ENCODE measurements around the gene KPNA1. TPM values are rescaled to one million over a fixed set of nuclear protein-coding genes. Genes with fewer than 3 reads are reported as not detected.

The KPNA1 gene
- polyA plus RNA-seq, 3 donors, result 18.0 to 41.2 (median 38.5) TPM

GRCh38 chr3:122410639-122411038, 104.1 kb downstream of the KPNA1 start:
- Histone ChIP-seq H3K4me3 (replicated peaks in 1 of 3; ENCODE audit: low read depth in 2 of 3, low read length in 3 of 3) (no peak overlapping the region), H3K4me1 (ENCODE audit: control insufficient read depth in 1 of 2, insufficient read depth in 2 of 2, low read length in 2 of 2) (peaks cover 31 to 36% of the 10 kb centered on the region in 2 donors), H3K9ac (ENCODE audit: insufficient read depth, low read length, poor library complexity, severe bottlenecking) (no peak overlapping the region), H3K36me3 (replicated peaks in 1 of 2; ENCODE audit: control insufficient read depth in 1 of 2, insufficient read depth in 2 of 2, low read length in 2 of 2) (peaks cover 4 to 25% of the 10 kb centered on the region in 2 donors), H3K79me2 (ENCODE audit: insufficient read depth, low read length) (peaks cover 54% of the 10 kb centered on the region), H3K27ac (ENCODE audit: low read depth in 1 of 2, low read length in 2 of 2) (peak overlapping the region in 1 of 2 donors; percentile 93), H4K20me1 (ENCODE audit: insufficient read depth, low read length) (no peaks in the 10 kb centered on the region), H3K27me3 (ENCODE audit: control insufficient read depth in 2 of 2, insufficient read depth in 2 of 2, low read length in 2 of 2) (no peaks in the 10 kb centered on the region), H2AFZ (ENCODE audit: insufficient read depth, low read depth, low read length, poor library complexity, severe bottlenecking) (no peak overlapping the region), H3K9me3 (replicated peaks in 1 of 2; ENCODE audit: control insufficient read depth in 1 of 2, insufficient read depth in 1 of 2, low read length in 2 of 2) (no peaks in the 10 kb centered on the region), H3K4me2 (replicated peaks; ENCODE audit: extremely low read depth, low read length, poor library complexity, severe bottlenecking) (no peak overlapping the region)
- no CpG with 5 or more reads among the region's 6 CpGs for WGBS (ENCODE audit: insufficient coverage)
- DNase-seq, result no peak
- intact Hi-C loops (cut with micrococcal nuclease), result loop anchor here (10.0 kb wide), 2 partner anchors 104 to 866 kb away; partner anchors contain the start of genes POLQ (in 2 of the 2) and KPNA1 (in 1 of the 2)
- Mint-ChIP-seq H3K27me3 (ENCODE audit: low read depth in 3 of 3) (no peaks in the 10 kb centered on the region), H3K4me3 (no peak overlapping the region), H3K36me3 (peaks cover 12 to 30% of the 10 kb centered on the region in 2 donors), H3K4me1 (peaks cover 49% of the 10 kb centered on the region), H3K27ac (no peak overlapping the region), H3K9me3 (peaks cover 0 to 2% (median 0%) of the 10 kb centered on the region in 7 donors)
- no peak for TF ChIP-seq CTCF (IDR thresholded peaks at IDR 0.05)

- H2AFZ ChIP-seq (ENCODE audit: insufficient read depth, low read depth, low read length, poor library complexity, severe bottlenecking), result peak overlapping the region; percentile 86
- no peaks in the 10 kb centered on the region for H3K27me3 Mint-ChIP-seq (ENCODE audit: low read depth in 3 of 3)
- no peaks in the 10 kb centered on the region for H3K9me3 ChIP-seq (replicated peaks in 1 of 2; ENCODE audit: control insufficient read depth in 1 of 2, insufficient read depth in 1 of 2, low read length in 2 of 2)
- no peaks in the 10 kb centered on the region for H4K20me1 ChIP-seq (ENCODE audit: insufficient read depth, low read length)
- WGBS (ENCODE audit: insufficient coverage), result no CpG with 5 or more reads among the region's 4 CpGs
- no peaks in the 10 kb centered on the region for H3K27me3 ChIP-seq (ENCODE audit: control insufficient read depth in 2 of 2, insufficient read depth in 2 of 2, low read length in 2 of 2)
- intact Hi-C loops (cut with micrococcal nuclease), result loop anchor here (10.0 kb wide), 2 partner anchors 105 to 865 kb away; partner anchors contain the start of genes POLQ (in 2 of the 2) and KPNA1 (in 1 of the 2)
- H3K9ac ChIP-seq (ENCODE audit: insufficient read depth, low read length, poor library complexity, severe bottlenecking), result no peak overlapping the region
- H3K4me3 ChIP-seq (replicated peaks in 1 of 3; ENCODE audit: low read depth in 2 of 3, low read length in 3 of 3), result peak overlapping the region in 1 of 3 experiments; percentile 72
- peak overlapping the region in 5 of 7 donors; percentile 70 to 99 (median 92) for H3K27ac Mint-ChIP-seq
- DNase-seq, result no peak
- peaks cover 4 to 28% of the 10 kb centered on the region in 2 donors for H3K36me3 ChIP-seq (replicated peaks in 1 of 2; ENCODE audit: control insufficient read depth in 1 of 2, insufficient read depth in 2 of 2, low read length in 2 of 2)
- peaks cover 46% of the 10 kb centered on the region for H3K4me1 Mint-ChIP-seq
- H3K9me3 Mint-ChIP-seq, result peaks cover 0 to 2% (median 0%) of the 10 kb centered on the region in 7 donors
- H3K4me1 ChIP-seq (ENCODE audit: control insufficient read depth in 1 of 2, insufficient read depth in 2 of 2, low read length in 2 of 2), result peaks cover 27 to 31% of the 10 kb centered on the region in 2 donors
- peaks cover 14 to 31% of the 10 kb centered on the region in 2 donors for H3K36me3 Mint-ChIP-seq
- H3K27ac ChIP-seq (ENCODE audit: low read depth in 1 of 2, low read length in 2 of 2), result peak overlapping the region; percentile 56 to 93
- H3K79me2 ChIP-seq (ENCODE audit: insufficient read depth, low read length), result peaks cover 48% of the 10 kb centered on the region
- H3K4me3 Mint-ChIP-seq, result peak overlapping the region in 1 of 2 donors; percentile 91
- TF ChIP-seq CTCF (IDR thresholded peaks at IDR 0.05), result no peak
- peak overlapping the region; percentile 82 for H3K4me2 ChIP-seq (replicated peaks; ENCODE audit: extremely low read depth, low read length, poor library complexity, severe bottlenecking)
Measured at GRCh38 chr3:122410111-122410510, 104.6 kb downstream of the KPNA1 start.
